Stimulated activated CD4-positive, alpha-beta T cell treated with anti-CD3 and anti-CD28 coated beads, Interleukin-4, amount 100 ng/mL, for 1 hour (primary cell): ENCODE data around the gene RASGRF2.

ENCODE experiments used
- DNase-seq: peaks from one replicate; pipeline ENCODE4 v3.0.0-alpha.2; 2020

Gene RASGRF2

DNA sequence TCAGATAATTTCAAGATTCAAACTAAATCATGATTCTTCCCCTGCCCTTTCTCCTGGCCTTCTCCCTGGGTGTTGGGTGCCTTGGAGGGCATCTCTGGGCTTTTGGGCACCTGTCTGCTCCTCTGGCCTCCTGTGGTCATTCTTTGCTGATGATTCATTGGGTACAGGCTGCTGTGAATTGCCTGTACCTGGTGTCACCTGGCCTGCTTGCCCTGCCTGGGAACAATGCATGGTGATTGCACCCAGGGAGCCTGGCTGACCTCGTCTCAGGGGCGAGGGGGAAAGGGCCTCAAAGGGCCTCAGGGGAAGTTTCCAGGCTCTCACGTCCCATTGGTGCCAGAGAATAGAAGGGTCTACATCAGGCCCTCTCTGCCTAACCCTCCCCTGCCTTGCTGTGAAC is 252.9 kb downstream of the RASGRF2 start:
- DNase-seq, result no peak

DNA sequence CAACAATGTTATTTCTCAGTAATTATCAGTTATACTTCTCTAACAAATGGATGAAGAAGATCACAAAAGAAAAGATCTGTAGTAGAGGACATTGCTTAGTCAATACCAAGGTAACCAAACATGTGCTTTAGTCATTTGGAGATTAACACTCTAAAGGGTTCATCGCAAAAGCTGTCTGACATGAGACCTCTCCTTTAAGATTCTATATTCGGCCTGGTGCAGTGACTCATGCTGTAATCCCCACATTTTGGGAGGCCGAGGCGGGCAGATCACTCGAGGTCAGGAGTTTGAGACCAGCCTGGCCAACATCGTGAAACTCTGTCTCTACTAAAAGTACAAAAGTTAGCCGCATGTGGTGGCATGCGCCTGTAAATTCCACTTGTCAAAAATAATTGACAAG is 254.7 kb downstream of the RASGRF2 start:
- DNase-seq, result no peak

DNA sequence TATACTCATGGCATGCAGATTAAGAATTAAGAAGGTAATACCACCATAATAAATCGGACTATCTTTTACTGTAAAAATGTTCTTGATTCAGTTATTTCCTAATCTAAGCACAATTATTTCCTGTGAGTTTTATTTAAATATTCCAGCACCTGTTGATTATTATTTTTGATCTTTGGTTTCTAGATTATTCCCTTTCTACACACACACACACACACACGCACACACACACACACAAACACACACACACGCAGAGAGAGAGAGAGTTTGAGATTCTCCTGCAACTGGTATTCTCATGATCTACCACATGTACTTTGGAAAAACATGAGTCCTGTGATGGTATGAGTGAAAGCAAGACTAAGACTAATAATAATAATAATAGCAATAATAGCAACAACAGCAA is 256.0 kb downstream of the RASGRF2 start:
- DNase-seq, result no peak

DNA sequence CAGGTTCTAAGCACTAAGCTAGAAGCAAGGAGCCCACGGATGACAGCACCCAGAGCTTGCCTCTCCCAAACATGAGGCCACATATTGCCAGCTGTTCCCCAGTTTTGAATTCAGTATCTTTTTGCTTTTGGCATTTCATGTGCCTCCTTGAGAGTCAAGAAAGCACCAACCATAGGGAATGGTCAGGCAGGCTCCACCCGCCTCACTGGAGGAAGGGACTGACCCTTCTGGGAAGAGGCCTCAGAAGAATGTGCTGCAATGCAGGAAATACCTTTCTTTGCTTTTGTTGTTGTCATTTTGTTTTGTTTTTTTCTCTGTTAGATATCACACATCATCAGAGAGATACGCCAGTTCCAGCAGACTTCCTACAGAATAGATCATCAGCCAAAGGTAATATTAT is 259.2 kb downstream of the RASGRF2 start:
- no peak for DNase-seq

DNA sequence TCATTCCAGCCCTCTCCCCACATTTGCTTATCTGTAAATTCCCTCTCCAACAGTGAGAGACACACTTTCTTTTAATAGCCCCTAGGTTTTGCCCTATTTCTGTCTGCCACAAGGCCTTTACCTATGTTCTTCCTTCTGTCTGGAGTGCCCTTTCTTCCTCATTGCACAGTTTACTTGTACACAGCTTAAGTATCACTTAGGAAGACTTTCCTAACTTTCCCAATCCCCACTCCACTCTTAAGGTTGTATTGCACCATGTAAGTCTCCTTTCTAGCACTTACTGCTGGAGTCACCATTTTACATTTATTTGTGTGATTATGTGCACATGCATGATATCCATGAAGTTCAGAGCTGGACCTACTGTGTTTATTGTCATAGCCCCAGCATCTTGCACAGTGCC is 262.1 kb downstream of the RASGRF2 start:
- no peak for DNase-seq

DNA sequence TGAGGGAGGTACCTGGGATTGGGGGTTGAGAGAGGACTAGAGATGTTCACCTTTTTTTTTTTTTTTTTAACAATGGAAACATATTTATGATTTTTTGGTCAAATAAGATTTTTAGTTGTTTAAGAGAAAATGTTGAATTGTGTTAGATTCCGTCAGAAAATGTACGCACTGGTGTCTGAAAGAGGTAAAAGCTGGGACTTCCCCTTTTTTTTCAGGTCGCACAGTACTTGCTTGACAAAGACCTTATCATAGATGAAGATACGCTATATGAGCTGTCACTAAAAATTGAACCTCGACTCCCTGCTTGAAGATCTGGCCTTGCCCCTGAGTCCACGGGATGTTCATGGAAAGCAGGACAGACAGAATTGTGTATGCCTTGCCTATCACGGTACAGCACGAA is 265.3 kb downstream of the RASGRF2 start:
- no peak for DNase-seq

DNA sequence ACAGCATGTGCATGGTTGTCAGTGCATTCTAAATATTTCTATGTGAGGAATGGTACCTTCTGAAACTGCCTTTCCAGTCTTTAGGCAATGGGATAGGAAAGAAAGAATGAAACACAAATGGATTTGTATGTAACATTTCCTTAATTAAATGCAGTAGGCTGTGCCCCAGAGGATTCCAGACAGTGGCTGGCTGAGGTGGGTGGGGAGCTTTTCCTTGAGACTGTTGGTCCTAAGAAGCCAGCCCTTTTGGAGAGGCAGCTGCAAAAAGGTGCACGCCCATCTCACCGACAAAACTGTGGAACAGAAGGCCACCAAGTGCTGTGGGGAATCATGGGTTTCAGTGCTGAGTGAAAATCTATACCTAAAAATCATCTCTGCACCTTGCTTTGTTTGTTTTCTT is 266.1 kb downstream of the RASGRF2 start:
- no peak for DNase-seq

DNA sequence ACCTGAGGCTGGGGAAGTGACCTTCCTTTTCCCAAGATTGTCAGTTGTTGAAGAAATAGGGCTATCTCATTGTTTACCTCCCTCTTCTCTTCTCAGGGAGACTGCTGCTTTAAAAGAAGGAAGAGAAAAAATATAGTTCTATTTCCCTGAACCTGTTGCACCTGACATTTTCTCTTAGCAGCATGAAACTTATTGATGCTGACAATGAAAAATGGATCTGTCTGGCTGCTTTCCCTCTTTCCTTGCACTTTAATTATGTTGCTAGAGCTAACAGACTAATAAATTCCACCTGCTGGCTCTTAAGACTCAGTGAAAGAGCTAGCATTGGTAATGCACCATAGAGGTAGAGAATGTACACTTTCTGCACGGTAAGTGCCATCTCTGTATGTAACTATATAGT is 266.8 kb downstream of the RASGRF2 start:
- DNase-seq, result no peak

DNA sequence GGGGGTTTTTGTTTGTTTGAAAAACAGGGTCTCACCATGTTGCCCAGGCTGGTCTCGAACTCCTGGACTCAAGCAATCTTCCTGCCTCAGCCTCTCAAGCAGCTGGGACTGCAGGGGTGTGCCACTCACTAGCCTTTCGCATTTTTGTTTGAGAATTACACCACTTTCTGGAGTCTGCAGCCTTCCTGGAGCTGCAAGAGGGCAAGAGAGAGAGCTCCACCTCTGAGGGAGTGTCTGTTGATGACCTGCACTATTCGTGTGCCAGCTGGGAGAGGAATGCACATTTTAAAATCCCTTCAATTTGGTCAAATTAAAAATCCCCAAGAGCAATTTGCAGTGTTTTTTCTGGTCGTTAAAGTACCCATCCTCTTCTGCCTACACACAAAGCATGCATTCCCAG is 267.9 kb downstream of the RASGRF2 start:
- DNase-seq, result no peak

DNA sequence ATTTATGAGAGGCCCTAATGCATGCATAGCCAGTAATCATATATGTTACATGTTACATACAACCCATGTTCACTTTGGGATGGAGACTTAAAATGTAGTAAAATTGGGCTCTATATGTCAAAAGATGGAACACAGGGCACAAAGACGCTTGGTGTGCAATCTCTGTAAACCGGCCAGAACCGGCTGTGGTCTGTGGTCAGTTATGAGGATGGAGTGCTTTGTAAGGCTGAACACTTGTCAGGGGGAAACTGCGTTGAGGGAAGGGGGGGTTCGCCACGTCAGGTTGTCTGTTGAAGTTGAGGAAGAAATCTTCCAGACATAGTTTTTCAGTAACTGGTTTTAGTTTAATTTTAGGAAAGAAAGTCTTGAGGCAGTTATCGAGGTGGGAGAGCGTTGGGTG is 270.3 kb downstream of the RASGRF2 start:
- no peak for DNase-seq

DNA sequence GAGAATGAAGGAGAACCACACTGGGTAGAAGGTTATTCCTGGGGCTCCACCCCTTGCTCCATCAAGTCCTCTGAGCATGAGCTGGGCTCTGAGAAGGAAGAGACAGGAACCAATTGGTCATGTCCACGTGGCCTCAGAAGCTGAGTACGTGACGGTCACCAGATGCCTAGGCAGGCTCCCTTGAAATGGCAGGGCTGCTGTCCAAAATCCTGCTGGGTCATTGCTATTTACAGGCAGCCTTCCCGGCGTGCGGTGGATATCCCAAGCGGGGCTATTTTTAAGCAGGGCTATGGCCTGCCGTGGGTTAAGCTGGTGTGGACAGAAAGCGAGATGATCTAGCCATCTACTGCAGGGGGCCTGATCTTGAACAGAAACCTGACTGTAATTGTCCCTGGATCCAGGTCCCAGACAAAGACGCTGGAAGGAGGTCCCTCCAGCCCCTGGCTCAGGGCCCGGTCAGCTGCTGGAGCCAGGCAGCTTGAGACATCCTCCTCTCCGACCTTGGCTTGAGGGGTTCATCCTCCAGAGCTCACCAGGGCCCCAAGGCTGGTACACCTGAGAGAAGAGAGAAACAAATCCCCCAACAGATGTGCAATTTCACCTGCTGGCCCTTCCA is 272.4 kb downstream of the RASGRF2 start:
- no peak for DNase-seq

DNA sequence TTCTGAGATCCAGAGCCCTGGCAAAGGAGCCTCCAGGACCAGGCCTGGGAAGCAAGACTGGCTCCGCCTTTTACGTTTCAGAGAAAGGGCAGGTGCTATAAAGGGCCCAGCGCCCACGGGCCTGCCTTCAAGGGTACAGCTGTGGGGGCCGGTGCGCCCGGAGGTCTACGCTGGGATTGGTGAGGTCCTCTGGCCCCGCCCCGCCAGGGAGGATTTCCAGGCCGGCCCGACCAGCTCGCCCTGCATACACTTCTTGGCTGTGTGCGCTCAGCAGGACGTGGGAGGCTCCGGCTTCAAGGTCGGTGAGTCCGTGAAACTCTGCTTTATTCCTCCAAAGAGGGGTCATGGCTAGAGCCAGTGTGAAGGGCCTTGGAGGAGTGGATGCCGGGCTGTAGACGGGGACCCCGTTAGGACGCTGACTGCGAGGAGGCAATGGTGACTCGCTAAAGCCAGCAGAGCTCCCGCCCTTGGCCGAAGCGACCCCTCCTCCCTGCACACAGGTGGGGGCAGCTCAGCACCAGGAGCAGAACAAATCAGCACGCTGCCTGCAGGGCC is 273.0 kb downstream of the RASGRF2 start, which contains the start of gene CKMT2:
TSS of gene CKMT2 (plus strand) at position 243 of the 555 bp plus-strand sequence. CDS start 17,811 bp downstream, outside the sequence.
- peak; percentile 8 for DNase-seq

DNA sequence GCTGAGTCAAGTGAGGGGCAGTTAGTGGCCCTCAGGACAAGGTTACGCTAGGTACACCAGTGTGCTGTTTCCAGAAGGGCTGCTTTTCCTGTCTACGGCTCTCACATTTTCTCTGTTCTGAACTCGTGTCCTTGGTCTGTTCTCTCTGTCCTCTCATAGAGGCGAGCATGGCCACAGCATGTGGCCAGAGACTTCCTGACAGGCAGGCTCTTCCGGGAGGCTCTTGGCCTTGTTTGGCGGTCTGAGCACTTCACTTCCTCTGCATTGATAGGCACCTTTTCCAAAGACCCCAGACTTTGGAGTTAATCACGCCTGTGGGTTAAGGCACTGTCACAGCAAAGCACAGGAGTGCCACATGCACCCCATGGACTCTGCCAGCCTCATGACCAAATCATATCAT is 274.1 kb downstream of the RASGRF2 start:
- DNase-seq, result no peak

DNA sequence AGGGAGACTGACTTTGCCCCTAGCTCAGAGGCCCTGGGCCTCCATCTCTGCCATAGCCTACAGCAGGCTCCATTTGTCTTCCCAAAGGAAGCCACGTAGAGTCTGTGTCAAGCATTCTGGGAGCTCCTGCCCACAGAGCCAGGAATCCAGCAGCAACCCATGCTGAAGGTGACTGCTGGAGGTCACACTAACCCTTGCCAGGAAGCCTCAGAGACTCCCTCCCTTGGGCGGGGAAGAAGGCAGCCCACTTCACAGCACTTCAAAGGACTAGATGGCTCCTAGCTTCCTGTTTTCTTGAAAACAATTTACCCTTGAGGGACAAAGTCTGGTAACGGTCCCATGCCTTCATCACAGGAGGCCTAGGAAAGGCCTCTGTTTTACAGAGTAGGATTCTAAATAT is 274.6 kb downstream of the RASGRF2 start:
- no peak for DNase-seq

DNA sequence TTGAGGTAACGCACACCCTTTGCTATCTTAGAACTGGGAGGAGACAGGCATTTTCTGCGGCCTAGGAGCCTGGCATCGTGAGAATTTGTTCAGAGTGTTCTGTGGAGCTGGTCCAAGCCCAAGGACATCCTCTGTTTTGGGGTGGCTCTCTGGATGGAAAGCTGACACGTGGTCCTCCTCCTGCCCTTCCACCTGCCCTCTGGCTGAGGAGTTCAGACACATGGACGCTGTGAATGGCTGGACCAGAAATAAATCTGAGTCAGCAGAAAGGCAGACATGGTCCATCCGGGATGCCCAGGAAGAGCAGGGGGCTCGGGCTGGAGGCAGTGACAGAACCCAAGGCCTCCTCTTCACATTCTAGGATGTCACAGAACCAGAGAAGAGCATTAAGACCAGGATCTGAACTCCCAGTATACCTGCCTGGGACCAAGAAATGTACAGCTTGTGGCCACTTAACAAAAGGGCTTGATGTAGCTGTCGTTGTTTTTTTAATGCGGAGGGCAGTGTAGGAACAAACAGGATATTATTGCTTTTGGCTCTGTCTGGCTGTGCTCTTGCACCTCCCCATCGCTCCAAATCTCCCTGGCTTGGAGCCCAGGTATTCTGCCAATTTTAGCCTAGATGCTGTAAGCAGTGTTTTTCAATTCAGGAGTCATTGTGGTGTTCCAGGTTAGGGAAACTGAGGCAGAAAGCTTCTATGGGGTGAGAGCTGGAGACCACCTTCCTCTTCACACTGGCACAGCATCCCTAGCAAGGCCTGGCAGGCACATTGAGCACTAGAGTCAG is 275.3 kb downstream of the RASGRF2 start:
- no peak for DNase-seq

DNA sequence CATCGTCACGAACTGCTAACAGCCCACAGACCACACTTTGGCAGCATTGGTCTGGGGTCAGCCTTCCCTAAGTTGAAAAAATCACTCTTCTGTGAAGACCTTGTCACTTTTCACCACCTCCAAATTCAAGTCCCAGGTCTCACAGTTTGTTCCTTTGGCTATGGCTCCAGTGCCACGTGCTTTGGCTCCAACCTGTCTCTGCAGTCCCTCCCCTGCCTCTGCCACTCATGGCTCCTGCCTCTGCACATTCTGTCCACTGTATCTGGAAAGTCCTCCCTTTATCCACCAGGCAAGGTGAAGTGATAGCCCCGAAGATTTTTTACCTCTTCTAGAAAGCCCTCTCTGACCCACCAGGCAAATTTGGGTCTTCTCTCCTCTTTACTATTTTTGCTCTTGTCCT is 278.3 kb downstream of the RASGRF2 start:
- no peak for DNase-seq

DNA sequence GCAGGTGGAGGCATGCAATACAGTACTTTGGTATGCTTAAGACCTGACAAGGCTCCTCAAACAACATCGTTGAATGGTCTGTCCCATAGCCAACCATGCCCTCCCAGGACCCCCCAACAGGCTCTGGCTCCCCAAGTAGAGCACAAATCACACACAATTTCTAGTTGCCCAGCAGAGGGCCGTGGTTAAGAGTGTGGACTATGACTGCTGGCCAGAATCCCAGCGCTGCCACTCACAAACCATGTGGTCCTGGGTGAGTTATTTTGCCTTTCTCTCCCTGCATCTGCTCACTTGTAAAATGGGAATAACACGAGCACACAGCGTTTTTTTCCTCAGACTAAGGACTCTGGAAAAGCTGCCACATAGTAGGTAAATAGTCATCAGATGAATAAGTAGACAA is 279.4 kb downstream of the RASGRF2 start:
- DNase-seq, result no peak

DNA sequence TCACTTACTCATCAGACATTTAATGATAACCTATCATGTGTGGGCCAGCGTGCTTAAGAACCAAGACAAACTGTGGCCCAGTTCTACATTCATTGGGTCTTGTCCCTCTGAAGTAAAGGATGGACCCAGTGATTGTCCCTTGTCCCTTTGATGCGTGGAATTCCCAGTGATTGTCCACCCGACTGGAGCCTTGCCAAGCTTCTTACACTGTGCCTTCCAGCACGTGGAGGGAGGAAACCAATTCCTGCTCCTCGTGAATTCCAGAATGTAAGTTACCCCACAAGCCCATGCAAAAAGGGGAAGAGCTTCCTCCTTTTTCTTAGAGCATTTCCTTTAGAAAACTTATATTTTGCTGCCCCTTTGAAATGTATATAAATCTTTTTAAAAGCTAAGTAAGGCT is 280.8 kb downstream of the RASGRF2 start:
- no peak for DNase-seq

DNA sequence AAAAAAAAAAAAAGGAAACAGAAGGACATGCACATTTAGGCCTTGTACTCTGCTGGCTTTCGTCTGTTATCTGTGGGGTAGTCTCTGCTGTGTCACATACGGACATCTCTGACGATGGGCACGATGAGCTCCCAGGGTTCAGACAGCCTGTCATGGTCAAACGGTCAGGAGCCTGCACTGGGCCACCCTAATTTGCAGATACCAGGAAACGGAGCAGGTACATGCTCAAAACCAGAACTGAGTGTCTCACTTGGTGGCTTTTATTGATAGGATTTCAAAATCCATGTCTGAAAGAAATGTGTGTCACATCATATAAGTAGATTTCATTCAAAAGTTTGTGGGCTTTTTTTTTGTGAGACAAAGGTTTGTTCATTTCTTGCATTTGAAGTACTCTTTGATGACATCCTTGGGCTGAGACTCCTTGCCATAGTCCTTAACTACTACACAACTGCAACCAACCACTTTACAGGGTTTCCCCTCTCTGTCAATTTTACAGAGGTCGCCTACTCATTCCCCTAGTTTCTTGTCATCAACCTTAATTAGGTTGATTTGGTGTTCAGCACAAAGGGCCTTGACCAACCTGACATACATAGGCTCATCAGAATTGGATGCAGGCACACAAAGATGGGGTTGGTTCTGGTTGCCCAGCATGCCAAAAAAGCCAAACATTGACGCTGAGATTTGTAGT is 281.9 kb downstream of the RASGRF2 start:
- no peak for DNase-seq

DNA sequence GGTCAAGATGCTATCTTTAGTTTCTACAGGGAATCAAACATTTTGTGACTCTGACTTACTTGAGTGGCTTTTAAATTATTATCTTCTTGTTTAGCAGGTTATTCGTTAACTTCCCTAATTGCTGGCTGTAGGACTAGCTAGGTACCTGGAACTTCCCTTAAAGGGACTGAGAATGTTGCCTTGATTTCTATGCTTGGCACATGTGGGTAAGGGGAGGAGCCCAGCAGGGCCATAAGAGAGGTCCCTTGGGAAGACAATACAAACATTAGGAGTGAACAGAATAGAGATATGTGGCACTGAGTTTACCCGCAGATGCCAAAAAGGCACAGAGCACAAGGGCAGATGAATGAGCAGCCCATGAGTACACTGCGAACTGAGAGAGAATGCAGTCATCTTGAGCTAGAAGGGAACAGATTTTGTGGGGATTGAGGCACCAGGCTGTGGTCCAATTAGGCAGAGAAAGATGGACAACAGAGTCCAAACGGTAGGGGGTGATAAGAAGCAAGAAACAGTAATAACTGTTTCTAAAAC is 282.8 kb downstream of the RASGRF2 start:
- DNase-seq, result no peak

DNA sequence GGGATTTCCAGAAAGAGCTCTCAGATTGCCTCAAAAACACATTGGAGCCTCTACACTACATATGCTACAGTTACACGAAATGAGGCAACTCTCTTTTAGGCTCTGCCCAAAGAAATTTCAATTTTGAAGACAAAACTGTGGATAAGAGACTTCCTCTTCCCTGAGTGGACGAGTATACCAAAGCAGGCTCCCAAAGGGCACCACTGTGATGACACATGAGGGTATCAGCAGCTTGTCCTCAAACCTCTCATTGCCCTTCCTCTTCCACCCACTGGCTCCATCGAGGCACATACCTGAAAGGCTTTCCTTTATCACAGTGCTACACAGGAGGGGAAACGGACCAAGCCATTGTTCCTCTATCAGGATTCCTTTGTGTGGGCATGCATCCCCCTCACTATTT is 284.3 kb downstream of the RASGRF2 start:
- DNase-seq, result no peak

DNA sequence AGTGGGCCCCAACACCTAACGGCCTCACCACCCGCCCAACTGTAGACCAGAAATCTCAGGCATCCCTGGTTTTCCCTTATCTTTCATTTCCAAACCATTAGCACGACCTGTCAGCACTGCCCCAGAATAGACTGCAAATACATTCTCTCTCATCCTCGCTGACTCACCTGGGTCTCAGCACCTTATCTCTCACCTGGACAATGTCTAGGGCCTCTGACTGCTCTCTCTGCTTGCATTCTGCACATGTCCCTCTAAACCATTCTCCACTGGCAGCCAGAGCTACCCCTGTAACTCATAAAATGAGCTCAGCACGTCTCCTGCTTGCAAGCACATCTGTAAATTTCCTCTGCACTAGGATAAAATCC is 285.7 kb downstream of the RASGRF2 start:
- DNase-seq, result no peak

DNA sequence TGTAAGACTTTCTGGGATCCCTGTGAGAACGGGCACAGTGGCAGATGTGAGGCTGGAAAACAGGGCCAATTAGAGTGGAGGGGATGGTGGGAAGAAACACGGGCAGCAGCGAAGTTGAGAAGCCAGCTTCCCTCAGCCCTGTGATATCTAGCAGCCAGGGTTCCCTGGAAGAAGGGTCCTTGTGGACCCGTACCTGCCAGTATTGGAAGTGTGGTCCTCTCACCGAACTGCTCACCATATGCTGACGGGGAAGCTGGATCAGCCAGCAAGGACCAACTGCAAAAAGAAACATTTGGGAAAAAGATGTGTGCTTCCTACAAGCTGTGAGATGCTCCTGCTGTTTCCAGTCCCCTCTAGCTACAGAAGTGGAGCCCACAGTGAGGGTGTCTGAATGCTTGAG is 286.5 kb downstream of the RASGRF2 start:
- no peak for DNase-seq
